Progenitor cell of endocrine pancreas (in vitro differentiated cells): ENCODE results near the gene POLR3K. TPM values are rescaled to one million over a fixed set of nuclear protein-coding genes. Genes with fewer than 3 reads are reported as not detected.

Source experiments
- DNase-seq: peaks from one replicate; pipeline ENCODE4 v3.0.0; 2021; ENCODE audit warnings: low spot score; ENCODE audit not compliant: unreplicated experiment
- H3K27ac Mint-ChIP-seq: 2 replicates; pipeline ENCODE4 v1.8.0; 2021; ENCODE audit warnings: mild to moderate bottlenecking, moderate library complexity, mixed read lengths
- H3K27me3 Mint-ChIP-seq: 2 replicates; pipeline ENCODE4 v1.8.0; 2021; ENCODE audit warnings: mixed read lengths
- H3K36me3 Mint-ChIP-seq: 2 replicates; pipeline ENCODE4 v1.8.0; 2022; ENCODE audit warnings: mixed read lengths; ENCODE audit not compliant: insufficient read depth
- H3K4me1 Mint-ChIP-seq: 2 replicates; pipeline ENCODE4 v1.8.0; 2021; ENCODE audit warnings: low read depth, mixed read lengths
- H3K4me3 Mint-ChIP-seq: 2 replicates; pipeline ENCODE4 v1.8.0; 2021; ENCODE audit warnings: low read depth, mild to moderate bottlenecking, moderate library complexity, mixed read lengths
- H3K9me3 Mint-ChIP-seq: 2 replicates; pipeline ENCODE4 v1.8.0; 2021; ENCODE audit warnings: low read depth, mixed read lengths
- total RNA-seq: library from RNA; stranded (reverse); gene quantifications from 2 replicates; pipeline ENCODE4 v1.2.1, GENCODE V29; 2021
- TF ChIP-seq, protein P1 (sequence below): fragments of 200-600 bp; sonication (generic); IDR thresholded peaks from one replicate; pipeline ENCODE4 v1.5.0; 2021; ENCODE audit warnings: antibody characterized with exemption, mild to moderate bottlenecking; ENCODE audit not compliant: unreplicated experiment

Gene POLR3K
- total RNA-seq, 1 donor from 2014 or later: 11.1 TPM

- TF ChIP-seq, protein P1, sequence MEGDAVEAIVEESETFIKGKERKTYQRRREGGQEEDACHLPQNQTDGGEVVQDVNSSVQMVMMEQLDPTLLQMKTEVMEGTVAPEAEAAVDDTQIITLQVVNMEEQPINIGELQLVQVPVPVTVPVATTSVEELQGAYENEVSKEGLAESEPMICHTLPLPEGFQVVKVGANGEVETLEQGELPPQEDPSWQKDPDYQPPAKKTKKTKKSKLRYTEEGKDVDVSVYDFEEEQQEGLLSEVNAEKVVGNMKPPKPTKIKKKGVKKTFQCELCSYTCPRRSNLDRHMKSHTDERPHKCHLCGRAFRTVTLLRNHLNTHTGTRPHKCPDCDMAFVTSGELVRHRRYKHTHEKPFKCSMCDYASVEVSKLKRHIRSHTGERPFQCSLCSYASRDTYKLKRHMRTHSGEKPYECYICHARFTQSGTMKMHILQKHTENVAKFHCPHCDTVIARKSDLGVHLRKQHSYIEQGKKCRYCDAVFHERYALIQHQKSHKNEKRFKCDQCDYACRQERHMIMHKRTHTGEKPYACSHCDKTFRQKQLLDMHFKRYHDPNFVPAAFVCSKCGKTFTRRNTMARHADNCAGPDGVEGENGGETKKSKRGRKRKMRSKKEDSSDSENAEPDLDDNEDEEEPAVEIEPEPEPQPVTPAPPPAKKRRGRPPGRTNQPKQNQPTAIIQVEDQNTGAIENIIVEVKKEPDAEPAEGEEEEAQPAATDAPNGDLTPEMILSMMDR: no peak
- Mint-ChIP-seq H3K36me3 (peaks cover 13% of the 10 kb centered on the region), H3K4me3 (no peak overlapping the region), H3K4me1 (no peaks in the 10 kb centered on the region), H3K9me3 (no peaks in the 10 kb centered on the region), H3K27ac (no peak overlapping the region), H3K27me3 (no peaks in the 10 kb centered on the region)
- no peak for DNase-seq
Measured at GRCh38 chr16:62283-62967, 9.0 kb upstream of the POLR3K start.

DNA sequence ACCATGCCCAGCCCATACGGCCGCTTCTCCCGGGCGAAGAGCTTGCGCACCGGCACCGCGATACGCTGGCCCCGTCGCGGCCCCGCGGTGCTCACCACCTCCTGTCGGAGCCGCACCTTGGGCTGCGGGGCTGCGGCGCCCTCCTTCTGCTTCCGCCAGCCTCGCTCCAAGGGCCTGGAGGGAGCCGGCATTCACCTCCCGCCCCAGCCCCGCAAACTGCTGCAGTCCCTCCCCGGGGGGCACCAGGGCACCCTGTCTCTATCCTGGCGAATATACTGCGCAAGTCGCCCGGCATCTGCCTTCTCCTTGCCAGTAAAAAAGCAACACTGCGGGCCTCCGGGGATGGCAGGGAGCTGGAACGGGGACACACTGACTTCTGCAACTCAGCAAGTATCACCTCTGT is 8.5 kb upstream of the POLR3K start:
- TF ChIP-seq, protein P1: no peak
- H3K4me1 Mint-ChIP-seq: no peaks in the 10 kb centered on the region
- no peaks in the 10 kb centered on the region for H3K9me3 Mint-ChIP-seq
- no peak overlapping the region for H3K27ac Mint-ChIP-seq
- no peak for DNase-seq
- peaks cover 13% of the 10 kb centered on the region for H3K36me3 Mint-ChIP-seq
- H3K4me3 Mint-ChIP-seq: no peak overlapping the region
- H3K27me3 Mint-ChIP-seq: no peaks in the 10 kb centered on the region

- H3K27me3 Mint-ChIP-seq: no peaks in the 10 kb centered on the region
- no peak overlapping the region for H3K4me3 Mint-ChIP-seq
- no peak for DNase-seq
- H3K9me3 Mint-ChIP-seq: no peaks in the 10 kb centered on the region
- TF ChIP-seq, protein P1: no peak
- peaks cover 13% of the 10 kb centered on the region for H3K36me3 Mint-ChIP-seq
- no peak overlapping the region for H3K27ac Mint-ChIP-seq
- no peaks in the 10 kb centered on the region for H3K4me1 Mint-ChIP-seq
Measured at GRCh38 chr16:60929-61878, 7.8 kb upstream of the POLR3K start.

DNA sequence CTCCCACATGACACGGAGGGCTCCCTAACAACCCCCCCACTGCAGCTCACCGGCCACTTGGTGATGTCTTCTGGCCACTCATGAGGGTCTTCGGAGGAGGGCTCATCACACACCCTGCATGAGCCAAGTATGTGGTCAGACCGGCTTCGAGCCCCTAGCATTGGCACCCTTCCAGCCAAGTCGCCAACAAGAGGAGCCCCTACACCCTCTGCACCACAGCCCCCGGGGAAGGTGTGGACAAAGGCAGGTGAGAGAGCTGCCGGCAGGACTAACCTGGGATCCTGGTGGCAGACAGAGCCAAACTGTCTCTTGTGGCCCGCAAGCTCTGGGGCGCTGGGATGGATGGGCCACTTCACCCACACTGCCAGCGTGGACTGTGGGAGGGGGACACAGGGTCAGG is 6.8 kb upstream of the POLR3K start:
- no peak for DNase-seq
- H3K9me3 Mint-ChIP-seq: no peaks in the 10 kb centered on the region
- no peaks in the 10 kb centered on the region for H3K27me3 Mint-ChIP-seq
- TF ChIP-seq, protein P1: no peak
- peaks cover 16% of the 10 kb centered on the region for H3K36me3 Mint-ChIP-seq
- H3K4me1 Mint-ChIP-seq: no peaks in the 10 kb centered on the region
- H3K27ac Mint-ChIP-seq: no peak overlapping the region
- H3K4me3 Mint-ChIP-seq: no peak overlapping the region

DNA sequence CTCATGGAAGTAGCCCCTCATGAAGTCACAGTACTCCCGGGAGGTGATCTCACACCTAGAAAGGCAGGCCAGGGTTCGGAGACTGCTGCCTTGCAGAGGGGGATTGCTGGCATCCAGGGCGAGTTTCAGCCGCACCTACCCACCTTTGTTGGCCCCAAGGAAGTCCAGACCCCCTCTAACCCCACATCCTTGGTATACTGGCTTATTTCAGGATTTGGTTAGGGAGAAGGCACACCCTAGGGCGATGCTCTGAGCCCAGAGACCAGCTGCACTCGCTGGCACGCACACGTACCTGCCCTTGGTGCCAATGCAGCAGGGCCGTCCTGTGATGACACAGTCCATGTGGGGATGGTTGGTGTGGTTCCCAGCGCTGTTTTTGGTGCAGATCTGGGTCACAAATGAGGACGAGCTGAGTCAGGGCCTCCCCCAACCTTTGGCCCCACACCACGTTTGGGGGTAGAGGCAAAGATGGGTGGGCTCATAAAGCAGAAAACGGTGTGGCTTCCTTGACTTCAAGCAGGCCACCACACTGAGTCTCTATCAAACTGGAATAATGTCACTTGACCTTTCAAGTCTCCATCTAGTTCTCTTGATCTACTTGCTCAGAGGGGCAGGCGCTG is 6.1 kb upstream of the POLR3K start:
- TF ChIP-seq, protein P1: no peak
- Mint-ChIP-seq H3K36me3 (peaks cover 16% of the 10 kb centered on the region), H3K4me3 (no peak overlapping the region), H3K27ac (no peak overlapping the region), H3K9me3 (no peaks in the 10 kb centered on the region), H3K4me1 (no peaks in the 10 kb centered on the region), H3K27me3 (no peaks in the 10 kb centered on the region)
- no peak for DNase-seq
